ENCODE measurements around the gene ALDH2.
A peak's percentile ranks its signal among the peaks of the same experiment; 100 is the strongest.
"Not testable (repeated sequence)": the region's sequence is repeated elsewhere in the genome, so short reads cannot be mapped to it uniquely, and the experiment has no call there.

ALDH2 gene

DNA sequence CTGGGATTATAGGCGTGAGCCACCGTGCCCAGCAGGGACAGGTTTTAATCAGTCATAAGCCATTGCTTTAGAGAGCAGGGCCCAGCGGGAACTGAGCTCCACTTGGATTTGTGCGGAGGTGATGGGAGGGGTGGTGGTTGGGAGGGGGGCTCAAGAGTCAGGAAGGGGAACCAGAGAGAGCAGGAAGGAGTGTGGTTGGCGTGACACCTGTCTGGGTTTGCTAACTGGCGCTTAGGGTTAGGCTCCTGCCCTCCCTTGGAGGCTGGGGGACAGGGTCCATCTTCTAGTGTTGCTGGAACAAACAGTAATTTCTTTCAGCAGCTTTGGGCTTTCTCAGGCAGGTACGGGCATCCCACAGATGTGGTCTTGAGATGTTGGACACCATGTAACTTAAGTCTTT, 7.5 kb upstream of the ALDH2 start:
- DNase-seq = no peak

DNA sequence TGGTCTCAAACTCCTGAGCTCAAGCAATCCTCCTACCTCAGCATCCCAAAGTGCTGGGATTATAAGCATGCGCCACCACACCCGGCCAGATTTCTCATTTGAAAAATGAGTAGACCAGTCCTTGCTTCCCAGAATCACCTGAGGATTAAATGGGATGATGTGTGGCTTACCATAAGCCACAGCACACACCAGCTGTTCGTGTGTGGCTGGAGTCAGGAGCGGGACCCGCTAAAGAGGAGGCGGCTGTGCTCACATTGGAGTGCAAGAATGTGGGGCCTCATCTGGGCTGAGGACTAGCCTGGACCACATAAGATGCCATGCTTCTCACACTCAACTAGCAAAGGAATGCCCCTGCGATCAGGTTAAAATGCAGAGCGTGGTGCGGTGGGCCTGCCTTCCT, 6.7 kb upstream of the ALDH2 start:
- DNase-seq = no peak

DNA sequence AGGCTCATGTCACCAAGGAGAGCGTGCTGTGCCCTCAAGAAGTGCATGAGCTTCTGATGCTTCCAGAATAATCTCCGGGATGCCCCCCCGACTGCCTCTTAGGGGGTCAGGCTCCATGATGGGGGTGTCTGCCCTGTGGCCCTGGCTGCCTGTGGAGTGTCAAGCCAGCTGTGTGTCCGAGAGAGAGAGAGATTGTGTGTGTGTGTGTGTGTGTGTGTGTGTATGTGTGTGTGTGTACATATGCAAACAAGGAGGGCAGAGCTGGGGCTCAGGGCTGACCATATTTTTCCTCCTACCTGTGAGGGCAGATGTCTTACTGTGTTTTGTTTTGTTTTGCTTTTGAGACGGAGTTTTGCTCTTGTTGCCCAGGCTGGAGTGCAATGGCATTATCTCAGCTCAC, 5.6 kb upstream of the ALDH2 start:
- DNase-seq = no peak

GRCh38 chr12:111761706-111762105, 5.0 kb upstream of the ALDH2 start:
- DNase-seq = no peak

DNA sequence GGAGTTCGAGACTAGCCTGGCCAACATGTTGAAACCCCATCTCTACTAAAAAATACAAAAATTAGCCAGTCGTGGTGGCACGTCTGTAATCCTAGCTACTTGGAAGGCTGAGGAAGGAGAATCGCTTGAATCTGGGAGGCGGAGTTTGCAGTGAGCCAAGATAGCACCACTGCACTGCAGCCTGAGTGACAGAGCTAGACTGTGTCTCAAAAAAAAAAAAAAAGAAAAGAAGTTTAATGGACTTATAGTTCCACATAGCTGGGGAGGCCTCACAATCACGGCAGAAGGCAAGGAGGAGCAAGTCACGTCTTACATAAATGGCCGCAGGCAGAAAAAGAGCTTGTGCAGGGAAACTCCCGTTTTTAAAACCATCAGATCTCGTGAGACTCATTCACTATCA, 3.2 kb upstream of the ALDH2 start:
- not testable (repeated sequence) for DNase-seq

- DNase-seq = no peak
Measured at GRCh38 chr12:111764120-111764821, 2.5 kb upstream of the ALDH2 start.

DNA sequence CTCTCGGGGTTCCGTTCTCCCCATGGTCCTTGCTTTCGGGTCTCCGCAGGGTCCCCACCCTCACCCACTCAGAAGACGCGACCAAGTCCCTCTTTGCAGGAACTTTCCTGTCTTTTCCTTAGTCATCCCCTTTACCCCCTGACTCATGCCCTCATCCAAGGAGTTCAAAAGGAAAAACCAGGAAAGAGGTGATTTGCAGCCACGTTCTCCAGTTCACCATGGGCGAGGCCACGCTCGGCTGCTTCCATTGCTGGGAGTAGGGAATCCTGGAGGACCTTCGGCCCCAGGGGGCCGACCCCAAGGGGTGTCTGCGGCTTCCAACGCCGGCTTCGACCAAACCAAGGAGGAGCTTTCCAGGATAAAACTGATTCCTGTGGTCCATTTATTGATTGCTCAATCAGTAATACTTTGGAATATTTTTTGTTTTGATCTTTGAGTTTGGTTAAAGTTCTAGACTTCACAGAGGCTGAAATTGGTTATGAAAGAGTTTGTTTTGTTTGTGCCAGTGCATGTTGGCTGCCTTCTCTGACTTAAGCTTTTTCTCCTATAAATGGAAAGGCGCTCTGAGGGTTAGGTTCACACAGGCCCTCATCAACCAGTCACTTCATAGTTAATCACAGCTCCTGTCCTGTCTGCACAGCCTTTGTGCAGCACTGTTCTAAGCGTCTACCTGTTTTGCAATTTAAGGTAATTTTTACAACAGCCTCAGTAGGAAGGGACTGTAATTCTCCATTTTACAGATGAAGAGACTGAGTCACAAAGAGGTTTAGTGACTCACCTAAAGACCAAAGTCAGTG, 827 bp downstream of the ALDH2 start:
- DNase-seq = peak; percentile 28

DNA sequence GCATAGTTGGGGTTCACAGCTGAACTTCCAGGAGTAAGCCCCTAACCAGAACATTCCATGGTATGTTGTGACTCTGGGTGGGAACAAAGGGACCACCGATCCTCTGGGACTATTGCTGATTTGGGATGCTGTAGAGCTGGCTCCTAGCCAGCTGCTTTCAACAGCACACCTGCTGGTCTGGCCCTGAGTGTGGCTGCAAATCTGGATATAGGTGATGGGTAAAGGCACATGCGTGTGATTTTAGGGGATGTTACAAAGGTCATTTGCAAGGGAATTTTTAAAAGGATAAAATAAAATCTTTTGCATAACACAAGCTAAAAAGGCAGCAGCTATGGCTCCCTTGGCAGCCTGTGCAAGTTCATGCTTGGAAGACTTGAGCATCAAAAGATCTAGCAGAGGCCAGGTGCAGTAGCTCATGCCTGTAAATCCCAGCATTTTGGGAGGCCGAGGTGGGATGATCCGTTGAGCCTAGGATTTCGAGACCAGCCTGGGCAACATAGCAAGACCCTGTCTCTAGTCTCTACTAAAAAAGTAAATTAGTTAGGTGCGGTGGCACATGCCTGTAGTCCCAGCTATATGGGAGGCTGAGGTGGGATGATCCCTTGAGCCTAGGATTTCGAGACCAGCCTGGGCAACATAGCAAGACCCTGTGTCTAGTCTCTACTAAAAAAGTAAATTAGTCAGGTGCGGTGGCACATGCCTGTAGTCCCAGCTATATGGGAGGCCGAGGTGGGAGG, 1.6 kb downstream of the ALDH2 start:
- no peak for DNase-seq

GRCh38 chr12:111769599-111769998, 2.9 kb downstream of the ALDH2 start:
- no peak for DNase-seq

DNA sequence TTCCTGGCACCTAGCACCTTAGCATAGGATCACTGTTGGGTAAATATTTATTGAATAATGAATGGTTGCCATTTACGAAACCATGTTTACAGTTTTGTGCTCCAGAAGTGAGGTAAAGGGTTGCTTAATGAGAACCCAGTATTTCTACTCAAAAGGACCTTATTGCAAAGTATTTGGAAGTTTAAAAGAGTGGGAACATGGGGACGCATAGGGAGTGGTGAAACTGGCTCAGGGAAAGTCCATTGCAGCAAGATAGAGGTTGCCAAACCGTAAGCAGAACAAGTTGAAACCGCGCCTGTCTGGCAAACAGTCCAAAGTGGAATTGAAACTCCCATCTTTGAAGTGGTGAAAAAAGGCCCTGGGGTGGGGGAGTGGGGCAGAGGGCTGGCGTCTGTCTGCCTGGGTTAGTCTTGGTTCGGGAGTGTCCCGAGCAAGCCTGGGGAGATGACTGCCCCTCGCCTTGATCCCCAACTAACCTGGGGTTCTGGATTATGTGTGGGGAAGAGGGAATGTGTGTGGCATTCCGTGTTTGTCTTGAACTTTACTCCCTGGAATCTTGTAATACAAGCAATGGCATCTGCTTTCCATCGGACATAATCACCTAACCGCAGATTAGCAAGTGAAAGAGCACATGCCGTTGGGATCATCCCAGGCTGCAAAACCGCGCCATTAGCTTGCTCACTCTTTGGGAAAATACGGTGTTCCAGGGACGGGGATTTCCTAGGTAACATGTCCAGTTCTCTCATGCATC, 7.2 kb downstream of the ALDH2 start:
- peak; percentile 85 for DNase-seq

DNA sequence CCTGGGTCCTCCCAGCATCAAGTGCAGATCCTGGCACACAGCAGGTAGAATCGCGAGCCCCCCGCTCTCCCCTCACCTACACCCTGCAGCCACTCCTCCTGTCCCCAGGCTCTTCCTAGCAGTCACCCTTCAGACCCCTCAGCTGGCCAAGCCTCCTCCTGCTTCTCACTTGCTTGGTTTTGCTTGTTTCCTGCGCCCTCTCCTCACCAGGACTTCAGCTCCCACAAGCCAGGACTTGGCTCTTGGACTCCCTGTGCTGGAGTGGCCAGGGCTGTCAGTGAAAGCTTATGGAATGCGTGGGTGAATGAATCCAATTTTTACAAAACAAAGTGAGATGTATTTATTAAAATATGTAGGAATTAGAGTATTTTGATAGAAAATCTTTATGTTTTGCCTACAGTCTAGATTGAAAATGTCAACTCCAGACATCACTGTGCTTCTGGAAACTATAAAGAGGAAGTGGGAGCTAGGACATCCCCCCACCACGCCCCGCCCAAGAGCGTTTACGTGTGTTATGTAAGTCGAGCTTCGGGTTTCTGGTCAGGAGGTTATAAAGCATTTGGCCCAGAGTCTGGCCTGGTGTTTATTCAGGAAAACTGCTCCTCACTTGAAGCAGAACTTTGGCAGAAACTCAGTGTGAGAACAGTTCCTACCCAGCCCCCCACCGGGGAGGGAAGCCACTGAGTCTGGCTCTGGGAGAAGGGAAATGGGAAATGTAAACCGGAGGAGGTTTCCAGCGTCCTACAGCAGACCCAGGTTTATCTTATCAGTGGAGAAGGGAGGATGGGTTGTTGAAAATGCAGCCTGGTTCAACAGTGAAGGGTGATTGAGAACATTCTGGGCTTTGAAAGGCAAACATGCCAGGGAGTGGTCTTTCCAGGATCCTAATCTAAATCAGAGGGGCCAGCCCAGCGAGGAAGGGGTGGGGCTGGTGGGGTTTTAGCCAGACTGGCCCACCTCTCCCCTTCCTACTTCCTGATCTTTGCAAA, 8.8 kb downstream of the ALDH2 start:
- peak; percentile 46 for DNase-seq

GRCh38 chr12:111776836-111777344, 10.2 kb downstream of the ALDH2 start:
- DNase-seq = no peak

DNA sequence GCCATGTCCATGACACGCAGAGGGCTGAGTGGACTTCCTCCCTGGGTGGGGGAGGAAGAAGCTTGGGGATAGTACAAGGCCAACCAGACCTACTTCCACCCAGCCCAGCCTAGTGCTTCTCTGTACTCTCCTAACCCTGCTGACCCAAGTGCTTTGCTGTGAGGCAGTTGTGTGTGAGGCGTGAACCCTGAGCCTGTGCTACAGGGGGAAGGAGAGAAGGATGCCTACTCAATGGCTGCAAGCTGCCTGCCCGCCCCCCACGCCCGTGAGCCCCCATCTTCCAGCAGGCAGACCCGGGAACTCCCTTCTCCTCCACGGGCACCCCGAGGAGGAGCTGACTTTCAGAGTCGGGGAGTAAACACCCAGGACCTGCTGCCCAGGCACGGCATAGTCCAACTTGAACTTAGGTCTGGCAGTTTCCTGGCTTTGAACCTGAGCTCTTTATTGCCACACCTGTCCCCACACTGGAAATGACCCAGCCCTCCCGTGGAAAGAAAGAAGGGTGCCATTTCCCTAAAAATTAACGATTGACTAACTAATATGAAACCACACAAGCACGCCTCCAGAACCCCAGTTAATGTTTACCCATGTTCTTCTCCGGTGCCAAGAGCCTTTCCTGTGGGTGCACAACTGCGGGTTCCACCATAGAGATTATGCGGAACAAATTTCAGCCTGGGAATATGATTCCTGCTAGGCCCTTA, 10.8 kb downstream of the ALDH2 start:
- DNase-seq = no peak

DNA sequence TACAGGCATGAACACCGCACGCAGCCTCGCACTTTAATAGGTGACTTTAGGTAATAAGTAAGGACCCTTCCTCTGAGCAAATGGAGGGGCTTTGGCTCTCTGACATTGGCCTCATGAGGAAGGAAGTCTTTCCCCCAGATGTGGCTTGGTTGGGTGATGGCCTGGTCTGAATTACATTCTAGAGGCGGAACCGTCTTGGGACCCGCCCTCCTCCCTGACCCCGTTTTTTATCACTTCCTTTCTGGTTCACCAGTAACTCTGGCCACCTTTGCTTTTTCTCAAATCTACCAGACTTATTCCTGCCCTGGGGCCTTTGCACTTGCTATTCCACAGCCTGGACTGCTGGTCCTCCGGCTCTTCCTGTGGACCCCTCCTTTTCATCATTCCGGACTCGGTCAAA, 13.4 kb downstream of the ALDH2 start:
- DNase-seq = no peak

GRCh38 chr12:111780615-111781014, 13.9 kb downstream of the ALDH2 start:
- DNase-seq = no peak

GRCh38 chr12:111781085-111781658, 14.4 kb downstream of the ALDH2 start:
- DNase-seq = no peak

DNA sequence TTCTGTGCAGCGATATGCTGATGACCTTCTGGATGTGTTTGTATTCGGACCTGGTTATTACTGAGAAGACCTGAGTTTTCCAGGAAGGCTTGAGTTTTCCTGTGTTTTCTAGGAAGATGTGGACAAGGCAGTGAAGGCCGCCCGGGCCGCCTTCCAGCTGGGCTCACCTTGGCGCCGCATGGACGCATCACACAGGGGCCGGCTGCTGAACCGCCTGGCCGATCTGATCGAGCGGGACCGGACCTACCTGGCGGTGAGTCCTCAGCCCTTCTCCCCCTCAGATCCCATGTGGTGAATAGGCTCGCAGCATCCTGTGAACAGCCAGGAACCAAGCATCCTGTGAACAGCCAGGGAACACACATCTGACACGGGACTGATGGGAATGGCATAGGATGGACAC, 16.3 kb downstream of the ALDH2 start:
- DNase-seq = no peak

GRCh38 chr12:111784953-111785352, 18.2 kb downstream of the ALDH2 start:
- no peak for DNase-seq

GRCh38 chr12:111785651-111786050, 18.9 kb downstream of the ALDH2 start:
- DNase-seq = no peak

- DNase-seq = peak; percentile 72
Measured at GRCh38 chr12:111788178-111788654, 21.5 kb downstream of the ALDH2 start.

Measured in fibroblast of skin of abdomen (primary cell).